ENCODE measurements around the gene BCDIN3D.

BCDIN3D gene

GRCh38 chr12:49794021-49794420 lies 48.9 kb downstream of the BCDIN3D start:
- TF ChIP-seq CTCF (IDR thresholded peaks at IDR 0.05) = no peak

GRCh38 chr12:49793620-49794019 lies 49.3 kb downstream of the BCDIN3D start:
- TF ChIP-seq CTCF (IDR thresholded peaks at IDR 0.05) = no peak

- no peak for TF ChIP-seq CTCF (IDR thresholded peaks at IDR 0.05)
These were observed 49.8 kb downstream of the BCDIN3D start for GRCh38 chr12:49792976-49793580.

GRCh38 chr12:49792181-49792970 lies 50.5 kb downstream of the BCDIN3D start:
- TF ChIP-seq CTCF (IDR thresholded peaks at IDR 0.05) = no peak

- TF ChIP-seq CTCF (IDR thresholded peaks at IDR 0.05) = no peak
These were observed 51.2 kb downstream of the BCDIN3D start for GRCh38 chr12:49791700-49792099.

- no peak for TF ChIP-seq CTCF (IDR thresholded peaks at IDR 0.05)
These were observed 52.0 kb downstream of the BCDIN3D start for GRCh38 chr12:49790741-49791555.

- no peak for TF ChIP-seq CTCF (IDR thresholded peaks at IDR 0.05)
These were observed 52.9 kb downstream of the BCDIN3D start for GRCh38 chr12:49789992-49790391.

Measured in LNCAP (cell line).